H9 (cell line): Measurements from ENCODE around the gene WDR43. TPM values are rescaled to one million over a fixed set of nuclear protein-coding genes. Genes with fewer than 3 reads are reported as not detected.

Experiments
- DNase-seq: peaks from one replicate; pipeline ENCODE4 v3.0.0-alpha.2; 2017
- H2AFZ ChIP-seq: one replicate; pipeline ENCODE4 v1.6.1; 2013; ENCODE audit warnings: mild to moderate bottlenecking, low read length, control low read depth, moderate library complexity
- H2AK5ac ChIP-seq: 2 replicates; pipeline ENCODE4 v1.6.1; 2013; ENCODE audit warnings: low read length, control low read depth, mixed read lengths; ENCODE audit not compliant: insufficient read length
- H2BK120ac ChIP-seq: one replicate; pipeline ENCODE4 v1.6.1; 2013; ENCODE audit warnings: low read depth, mild to moderate bottlenecking, low read length, control low read depth, inconsistent platforms; ENCODE audit not compliant: poor library complexity, severe bottlenecking
- H2BK12ac ChIP-seq: 2 replicates; pipeline ENCODE4 v1.6.1; 2013; ENCODE audit warnings: low read length, control low read depth, mixed read lengths, low read depth; ENCODE audit not compliant: insufficient read length
- H2BK15ac ChIP-seq: 2 replicates; pipeline ENCODE4 v1.6.1; 2013; ENCODE audit warnings: low read depth, low read length, control low read depth
- H2BK20ac ChIP-seq: one replicate; pipeline ENCODE4 v1.6.1; 2013; ENCODE audit warnings: low read depth, mild to moderate bottlenecking, low read length, control low read depth, inconsistent platforms; ENCODE audit not compliant: poor library complexity, severe bottlenecking
- H2BK5ac ChIP-seq: 2 replicates; pipeline ENCODE4 v1.6.1; 2013; ENCODE audit warnings: low read length, control low read depth, mixed read lengths; ENCODE audit not compliant: insufficient read length
- H3K14ac ChIP-seq: 2 replicates; pipeline ENCODE4 v1.6.1; 2013; ENCODE audit warnings: low read length, control low read depth; ENCODE audit not compliant: insufficient read depth
- H3K18ac ChIP-seq: 2 replicates; pipeline ENCODE4 v1.6.1; 2013; ENCODE audit warnings: low read depth, mild to moderate bottlenecking, mixed read lengths, low read length, control low read depth; ENCODE audit not compliant: insufficient read length
- H3K23ac ChIP-seq: 2 replicates; pipeline ENCODE4 v1.6.1; 2013; ENCODE audit warnings: low read length, control low read depth, mixed read lengths, low read depth; ENCODE audit not compliant: insufficient read length
- H3K23me2 ChIP-seq: 2 replicates; pipeline ENCODE4 v1.6.1; 2013; ENCODE audit warnings: low read depth, mild to moderate bottlenecking, mixed read lengths, low read length, control low read depth; ENCODE audit not compliant: insufficient read length, poor library complexity, severe bottlenecking
- H3K27ac ChIP-seq: 2 replicates; pipeline ENCODE4 v1.5.1; 2013; ENCODE audit warnings: low read length, control low read depth, mixed read lengths, low read depth; ENCODE audit not compliant: insufficient read length
- H3K27me3 ChIP-seq: 2 replicates; pipeline ENCODE4 v1.6.1; 2013; ENCODE audit warnings: low read length, control low read depth, inconsistent platforms; ENCODE audit not compliant: insufficient read depth
- H3K4ac ChIP-seq: 2 replicates; pipeline ENCODE4 v1.6.1; 2013; ENCODE audit warnings: low read depth, mild to moderate bottlenecking, control low read depth, inconsistent platforms, low read length, moderate library complexity
- H3K4me1 ChIP-seq: 2 replicates; pipeline ENCODE4 v1.6.1; 2013; ENCODE audit warnings: low read length, control low read depth, inconsistent platforms; ENCODE audit not compliant: insufficient read depth
- H3K4me2 ChIP-seq: 2 replicates; pipeline ENCODE4 v1.6.1; 2013; ENCODE audit warnings: low read length, control low read depth, mixed read lengths; ENCODE audit not compliant: insufficient read length, insufficient read depth
- H3K56ac ChIP-seq: 2 replicates; pipeline ENCODE4 v1.6.1; 2013; ENCODE audit warnings: low read depth, mild to moderate bottlenecking, mixed read lengths, low read length, control low read depth; ENCODE audit not compliant: insufficient read length
- H3K79me1 ChIP-seq: 2 replicates; pipeline ENCODE4 v1.6.1; 2013; ENCODE audit warnings: low read depth, mild to moderate bottlenecking, moderate library complexity, low read length, control low read depth, inconsistent platforms; ENCODE audit not compliant: insufficient read depth, poor library complexity, severe bottlenecking
- H3K79me2 ChIP-seq: 2 replicates; pipeline ENCODE4 v1.6.1; 2013; ENCODE audit warnings: low read length, control low read depth, inconsistent platforms; ENCODE audit not compliant: insufficient read depth
- H3K9ac ChIP-seq: 2 replicates; pipeline ENCODE4 v1.6.1; 2013; ENCODE audit warnings: low read length, control low read depth, mixed read lengths; ENCODE audit not compliant: insufficient read length; ENCODE audit errors: extremely low read depth
- H3K9me3 ChIP-seq: one replicate; pipeline ENCODE4 v1.6.1; 2013; ENCODE audit warnings: low read depth, low read length, inconsistent platforms; ENCODE audit not compliant: control insufficient read depth
- H3T11ph ChIP-seq: one replicate; pipeline ENCODE4 v1.6.1; 2013; ENCODE audit warnings: mild to moderate bottlenecking, low read length, control low read depth, inconsistent platforms
- H4K20me1 ChIP-seq: one replicate; pipeline ENCODE4 v1.6.1; 2013; ENCODE audit not compliant: control insufficient read depth, insufficient read length, insufficient read depth
- H4K5ac ChIP-seq: 2 replicates; pipeline ENCODE4 v1.6.1; 2013; ENCODE audit warnings: low read depth, mild to moderate bottlenecking, mixed read lengths, low read length, control low read depth; ENCODE audit not compliant: insufficient read length
- H4K8ac ChIP-seq: replicated peaks from 2 replicates; pipeline ENCODE4 v1.6.1; 2013; ENCODE audit warnings: low read length, control low read depth, mixed read lengths, low read depth; ENCODE audit not compliant: insufficient read length
- H4K91ac ChIP-seq: 2 replicates; pipeline ENCODE4 v1.6.1; 2013; ENCODE audit warnings: low read depth, mild to moderate bottlenecking, moderate library complexity, mixed read lengths, low read length, control low read depth; ENCODE audit not compliant: insufficient read length
- H3K27ac Mint-ChIP-seq, 3 experiments: 2 replicates in 2 of 3; 3 replicates in 1 of 3; pipeline ENCODE4 v1.8.0; 2020 to 2021; ENCODE audit warnings: mixed read lengths in 3 of 3, mild to moderate bottlenecking in 1 of 3, moderate library complexity in 1 of 3
- H3K27me3 Mint-ChIP-seq: 2 replicates; pipeline ENCODE4 v1.8.0; 2021; ENCODE audit warnings: low read depth, mild to moderate bottlenecking, moderate library complexity, mixed read lengths
- H3K36me3 Mint-ChIP-seq, 3 experiments: 2 replicates in 2 of 3; 3 replicates in 1 of 3; pipeline ENCODE4 v1.8.0; 2020 to 2021; ENCODE audit warnings: low read depth in 3 of 3, mixed read lengths in 3 of 3; ENCODE audit not compliant: insufficient read depth in 1 of 3
- H3K4me1 Mint-ChIP-seq, 2 experiments: 2 replicates each; pipeline ENCODE4 v1.8.0; 2020; ENCODE audit warnings: mixed read lengths in 2 of 2
- H3K4me3 Mint-ChIP-seq, 2 experiments: 2 replicates in 1 of 2; 3 replicates in 1 of 2; pipeline ENCODE4 v1.8.0; 2020 to 2021; ENCODE audit warnings: mild to moderate bottlenecking in 2 of 2, mixed read lengths in 2 of 2, moderate library complexity in 1 of 2
- H3K9me3 Mint-ChIP-seq, 2 experiments: 2 replicates in 1 of 2; 3 replicates in 1 of 2; pipeline ENCODE4 v1.8.0; 2020; ENCODE audit warnings: mild to moderate bottlenecking in 2 of 2, mixed read lengths in 2 of 2, moderate library complexity in 1 of 2
- CTCF ChIP-seq: fragments of 200-600 bp; sonication (generic); conservative IDR thresholded peaks from 3 replicates; pipeline ENCODE4 v1.8.0; 2021; ENCODE audit warnings: antibody characterized with exemption, mild to moderate bottlenecking
- WGBS: extraction: QIAGEN DNeasy Blood & Tissue Kit; methylation state at CpG from one replicate; pipeline ENCODE4 v1.1.7; 2013; ENCODE audit warnings: missing lambda C conversion rate, low lambda C conversion rate, mixed read lengths; ENCODE audit not compliant: insufficient read length; ENCODE audit errors: extremely low coverage; 5-methylcytosine and 5-hydroxymethylcytosine counted together
- total RNA-seq: library from RNA; stranded (reverse); gene quantifications from 2 replicates; pipeline ENCODE4 v1.2.1, GENCODE V29; 2021

Gene WDR43
- total RNA-seq, 1 experiment from 2014 or later: 186 TPM

- no peaks in the 10 kb centered on the region for H3K27me3 ChIP-seq
- no peaks in the 10 kb centered on the region for H3K79me2 ChIP-seq
- H3K23me2 ChIP-seq: no peaks in the 10 kb centered on the region
- Mint-ChIP-seq H3K36me3 (peaks cover 56 to 72% (median 66%) of the 10 kb centered on the region in 3 experiments), H3K27me3 (no peaks in the 10 kb centered on the region), H3K4me3 (no peak overlapping the region), H3K4me1 (peaks cover 17 to 18% of the 10 kb centered on the region in 2 experiments), H3K9me3 (peaks cover 17 to 26% of the 10 kb centered on the region in 2 experiments), H3K27ac (no peak overlapping the region)
- no peak overlapping the region for H3K14ac ChIP-seq
- H3K27ac ChIP-seq: no peak overlapping the region
- H2BK15ac ChIP-seq: no peak overlapping the region
- no peak overlapping the region for H2BK20ac ChIP-seq
- no peak overlapping the region for H4K5ac ChIP-seq
- no peak overlapping the region for H2BK12ac ChIP-seq
- no peak overlapping the region for H3K4me2 ChIP-seq
- WGBS: no CpG with 5 or more reads among the region's 2 CpGs
- H4K91ac ChIP-seq: no peak overlapping the region
- H4K20me1 ChIP-seq: no peaks in the 10 kb centered on the region
- no peak for TF ChIP-seq CTCF
- H3K9ac ChIP-seq: no peak overlapping the region
- H3K4me1 ChIP-seq: peaks cover 6% of the 10 kb centered on the region; the same call in 1 of the 2 replicates
- peaks cover 9% of the 10 kb centered on the region for H3K9me3 ChIP-seq
- no peak for DNase-seq
- no peak overlapping the region for H3K18ac ChIP-seq
- no peak overlapping the region for H2AK5ac ChIP-seq
- no peak overlapping the region for H3K56ac ChIP-seq
- no peak overlapping the region for H2BK5ac ChIP-seq
- H3K4ac ChIP-seq: no peak overlapping the region
- no peak overlapping the region for H2BK120ac ChIP-seq
- no peak overlapping the region for H2AFZ ChIP-seq
- H3K23ac ChIP-seq: no peak overlapping the region
- H4K8ac ChIP-seq: no peak overlapping the region
- H3K79me1 ChIP-seq: peaks cover 9% of the 10 kb centered on the region
- no peak overlapping the region for H3T11ph ChIP-seq
These were observed 53.7 kb downstream of the WDR43 start for GRCh38 chr2:28948160-28948559.
